ENCODE results near the gene RAD51B.

The RAD51B gene

GRCh38 chr14:68610251-68610793 is 790.7 kb downstream of the RAD51B start:
- no peaks in the 10 kb centered on the region for H3K36me3 ChIP-seq (replicated peaks; ENCODE audit: insufficient read depth, low read length)
- H3K9me3 ChIP-seq (replicated peaks; ENCODE audit: insufficient read depth, low read length): no peaks in the 10 kb centered on the region
- no peak overlapping the region for H3K27ac ChIP-seq (ENCODE audit: low read length)
- H3K9me2 ChIP-seq (replicated peaks; ENCODE audit: insufficient read depth, low read length): no peaks in the 10 kb centered on the region
- no peaks in the 10 kb centered on the region for H3F3A ChIP-seq (ENCODE audit: insufficient read depth, low read length)
- no peaks in the 10 kb centered on the region for H3K4me1 ChIP-seq (ENCODE audit: low read length)
- no peaks in the 10 kb centered on the region for H3K79me2 ChIP-seq (ENCODE audit: low read length)
- H4K20me1 ChIP-seq (ENCODE audit: insufficient read depth, low read length): no peaks in the 10 kb centered on the region
- no peaks in the 10 kb centered on the region for H3K27me3 ChIP-seq (replicated peaks; ENCODE audit: insufficient read depth, low read length)
- H3K9ac ChIP-seq (ENCODE audit: low read length): no peak overlapping the region
- H2AFZ ChIP-seq (ENCODE audit: low read length): no peak overlapping the region
- TF ChIP-seq CTCF (IDR thresholded peaks at IDR 0.05; ENCODE audit: low read length) (no peak), EZH2 (optimal IDR thresholded peaks at IDR 0.05; ENCODE audit: low read depth, low read length) (no peak), EZH2phosphoT487 (IDR thresholded peaks at IDR 0.05; ENCODE audit: low read length) (no peak)
- DNase-seq: no peak
- H3K4me3 ChIP-seq (ENCODE audit: low read length): no peak overlapping the region
- no peak overlapping the region for H3K4me2 ChIP-seq (ENCODE audit: low read depth, low read length)

- H3K27ac ChIP-seq (ENCODE audit: low read length): no peak overlapping the region
Observed at GRCh38 chr14:68611599-68611998, 792.0 kb downstream of the RAD51B start.

GRCh38 chr14:68612049-68612448 is 792.5 kb downstream of the RAD51B start:
- H3K9ac ChIP-seq (ENCODE audit: low read length): no peak overlapping the region
- no peak overlapping the region for H2AFZ ChIP-seq (ENCODE audit: low read length)
- TF ChIP-seq EZH2 (optimal IDR thresholded peaks at IDR 0.05; ENCODE audit: low read depth, low read length): no peak
- TF ChIP-seq CTCF (IDR thresholded peaks at IDR 0.05; ENCODE audit: low read length): no peak
- TF ChIP-seq EZH2phosphoT487 (IDR thresholded peaks at IDR 0.05; ENCODE audit: low read length): no peak
- H3K27ac ChIP-seq (ENCODE audit: low read length): no peak overlapping the region
- no peak for DNase-seq
- no peaks in the 10 kb centered on the region for H3F3A ChIP-seq (ENCODE audit: insufficient read depth, low read length)
- H3K79me2 ChIP-seq (ENCODE audit: low read length): no peaks in the 10 kb centered on the region
- no peaks in the 10 kb centered on the region for H3K27me3 ChIP-seq (replicated peaks; ENCODE audit: insufficient read depth, low read length)
- no peaks in the 10 kb centered on the region for H3K9me3 ChIP-seq (replicated peaks; ENCODE audit: insufficient read depth, low read length)
- no peaks in the 10 kb centered on the region for H3K9me2 ChIP-seq (replicated peaks; ENCODE audit: insufficient read depth, low read length)
- H3K4me1 ChIP-seq (ENCODE audit: low read length): no peaks in the 10 kb centered on the region
- H3K36me3 ChIP-seq (replicated peaks; ENCODE audit: insufficient read depth, low read length): no peaks in the 10 kb centered on the region
- H3K4me2 ChIP-seq (ENCODE audit: low read depth, low read length): no peak overlapping the region
- H3K4me3 ChIP-seq (ENCODE audit: low read length): no peak overlapping the region
- no peaks in the 10 kb centered on the region for H4K20me1 ChIP-seq (ENCODE audit: insufficient read depth, low read length)

More at GRCh38 chr14:68611599-68611998, 792.0 kb downstream of the RAD51B start:
- Histone ChIP-seq H3F3A (ENCODE audit: insufficient read depth, low read length) (no peaks in the 10 kb centered on the region), H3K79me2 (ENCODE audit: low read length) (no peaks in the 10 kb centered on the region), H3K27me3 (replicated peaks; ENCODE audit: insufficient read depth, low read length) (no peaks in the 10 kb centered on the region), H4K20me1 (ENCODE audit: insufficient read depth, low read length) (no peaks in the 10 kb centered on the region), H3K9me2 (replicated peaks; ENCODE audit: insufficient read depth, low read length) (no peaks in the 10 kb centered on the region), H3K4me3 (ENCODE audit: low read length) (no peak overlapping the region), H3K36me3 (replicated peaks; ENCODE audit: insufficient read depth, low read length) (no peaks in the 10 kb centered on the region), H3K4me1 (ENCODE audit: low read length) (no peaks in the 10 kb centered on the region), H3K9me3 (replicated peaks; ENCODE audit: insufficient read depth, low read length) (no peaks in the 10 kb centered on the region), H3K9ac (ENCODE audit: low read length) (no peak overlapping the region), H2AFZ (ENCODE audit: low read length) (no peak overlapping the region), H3K4me2 (ENCODE audit: low read depth, low read length) (no peak overlapping the region)
- TF ChIP-seq CTCF (IDR thresholded peaks at IDR 0.05; ENCODE audit: low read length): no peak
- no peak for TF ChIP-seq EZH2phosphoT487 (IDR thresholded peaks at IDR 0.05; ENCODE audit: low read length)
- TF ChIP-seq EZH2 (optimal IDR thresholded peaks at IDR 0.05; ENCODE audit: low read depth, low read length): no peak
- DNase-seq: no peak
